Measurements from ENCODE around the gene P2RX4.

- TF ChIP-seq, protein P1, sequence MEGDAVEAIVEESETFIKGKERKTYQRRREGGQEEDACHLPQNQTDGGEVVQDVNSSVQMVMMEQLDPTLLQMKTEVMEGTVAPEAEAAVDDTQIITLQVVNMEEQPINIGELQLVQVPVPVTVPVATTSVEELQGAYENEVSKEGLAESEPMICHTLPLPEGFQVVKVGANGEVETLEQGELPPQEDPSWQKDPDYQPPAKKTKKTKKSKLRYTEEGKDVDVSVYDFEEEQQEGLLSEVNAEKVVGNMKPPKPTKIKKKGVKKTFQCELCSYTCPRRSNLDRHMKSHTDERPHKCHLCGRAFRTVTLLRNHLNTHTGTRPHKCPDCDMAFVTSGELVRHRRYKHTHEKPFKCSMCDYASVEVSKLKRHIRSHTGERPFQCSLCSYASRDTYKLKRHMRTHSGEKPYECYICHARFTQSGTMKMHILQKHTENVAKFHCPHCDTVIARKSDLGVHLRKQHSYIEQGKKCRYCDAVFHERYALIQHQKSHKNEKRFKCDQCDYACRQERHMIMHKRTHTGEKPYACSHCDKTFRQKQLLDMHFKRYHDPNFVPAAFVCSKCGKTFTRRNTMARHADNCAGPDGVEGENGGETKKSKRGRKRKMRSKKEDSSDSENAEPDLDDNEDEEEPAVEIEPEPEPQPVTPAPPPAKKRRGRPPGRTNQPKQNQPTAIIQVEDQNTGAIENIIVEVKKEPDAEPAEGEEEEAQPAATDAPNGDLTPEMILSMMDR (IDR thresholded peaks at IDR 0.05): no peak
- TF ChIP-seq POLR2A (IDR thresholded peaks at IDR 0.05): no peak
Observed at GRCh38 chr12:121245951-121246350, 36.0 kb downstream of the P2RX4 start.
